Esophagus (tissue), 2 donors: ENCODE data around the gene COLGALT1. TPM values are rescaled to one million over a fixed set of nuclear protein-coding genes. Genes with fewer than 3 reads are reported as not detected.
A peak's percentile ranks its signal among the peaks of the same experiment; 100 is the strongest.

ENCODE experiments used
- H3K27ac ChIP-seq, 2 donors: one replicate each; pipeline ENCODE4 v1.5.1; 2013; ENCODE audit warnings: low read depth in 2 of 2, mild to moderate bottlenecking in 2 of 2, inconsistent platforms in 1 of 2, low read length in 1 of 2, moderate library complexity in 1 of 2
- H3K27me3 ChIP-seq, 2 donors: one replicate each; pipeline ENCODE4 v1.6.1; 2013; ENCODE audit warnings: low read length in 2 of 2, control low read depth in 1 of 2, mild to moderate bottlenecking in 1 of 2; ENCODE audit not compliant: insufficient read depth in 2 of 2, control insufficient read depth in 1 of 2
- H3K36me3 ChIP-seq, 2 donors: one replicate each; pipeline ENCODE4 v1.6.1; 2013; ENCODE audit warnings: low read length in 1 of 2; ENCODE audit not compliant: control insufficient read depth in 2 of 2, insufficient read depth in 2 of 2
- H3K4me1 ChIP-seq, 2 donors: one replicate each; pipeline ENCODE4 v1.6.1; 2013; ENCODE audit warnings: low read length in 1 of 2; ENCODE audit not compliant: control insufficient read depth in 2 of 2, insufficient read depth in 2 of 2
- H3K4me3 ChIP-seq, 2 donors: one replicate each; pipeline ENCODE4 v1.5.1; 2013; ENCODE audit warnings: low read length in 2 of 2, mild to moderate bottlenecking in 2 of 2, low read depth in 1 of 2, moderate library complexity in 1 of 2
- H3K9me3 ChIP-seq, 2 donors: one replicate each; pipeline ENCODE4 v1.6.1; 2013; ENCODE audit warnings: mild to moderate bottlenecking in 2 of 2, low read depth in 1 of 2, low read length in 1 of 2, moderate library complexity in 1 of 2; ENCODE audit not compliant: control insufficient read depth in 2 of 2, insufficient read depth in 1 of 2
- WGBS, 2 donors: extraction: QIAGEN DNeasy Blood & Tissue Kit; methylation state at CpG; one replicate each; pipeline ENCODE4 v1.1.7; 2013; 5-methylcytosine and 5-hydroxymethylcytosine counted together
- polyA plus RNA-seq, 2 donors: library from polyadenylated mRNA; stranded (reverse); fragments of 200-250 nt; gene quantifications; one replicate each; pipeline ENCODE4 v1.2.3, GENCODE V29; 2013
- donor health status: healthy with polysubstance abuse.
- donor health status: Bipolar disorder and iron deficiency.

Gene COLGALT1
- polyA plus RNA-seq, 2 donors, result 23.6 to 24.8 TPM

GRCh38 chr19:17519967-17520366 is 35.5 kb upstream of the COLGALT1 start:
- Histone ChIP-seq H3K36me3 (peaks cover 8 to 15% of the 10 kb centered on the region in 2 donors), H3K27me3 (no peaks in the 10 kb centered on the region), H3K4me3 (no peak overlapping the region), H3K4me1 (peaks cover 0 to 8% of the 10 kb centered on the region in 2 donors), H3K27ac (no peak overlapping the region), H3K9me3 (peaks cover 0 to 11% of the 10 kb centered on the region in 2 donors)
- 88 to 91% methylated on average over 9 of the region's 9 CpGs for WGBS, 2 donors

- no peak overlapping the region for H3K4me3 ChIP-seq
- peaks cover 8 to 15% of the 10 kb centered on the region in 2 donors for H3K36me3 ChIP-seq
- H3K4me1 ChIP-seq, result peaks cover 0 to 8% of the 10 kb centered on the region in 2 donors
- H3K27ac ChIP-seq, result no peak overlapping the region
- WGBS, 2 donors, result 95 to 96% methylated on average over 25 of the region's 25 CpGs
- peaks cover 0 to 11% of the 10 kb centered on the region in 2 donors for H3K9me3 ChIP-seq
- no peaks in the 10 kb centered on the region for H3K27me3 ChIP-seq
These were observed 34.6 kb upstream of the COLGALT1 start for GRCh38 chr19:17520865-17521264.

GRCh38 chr19:17522988-17523872 is 32.2 kb upstream of the COLGALT1 start:
- H3K4me1 ChIP-seq, result peaks cover 0 to 8% of the 10 kb centered on the region in 2 donors
- H3K9me3 ChIP-seq, result peaks cover 0 to 2% of the 10 kb centered on the region in 2 donors
- peak overlapping the region in 1 of 2 donors; percentile 39 for H3K27ac ChIP-seq
- H3K27me3 ChIP-seq, result no peaks in the 10 kb centered on the region
- no peak overlapping the region for H3K4me3 ChIP-seq
- 48 to 50% methylated on average over 22 to 24 of the region's 24 CpGs for WGBS, 2 donors
- H3K36me3 ChIP-seq, result peaks cover 0 to 7% of the 10 kb centered on the region in 2 donors

- H3K9me3 ChIP-seq, result peaks cover 0 to 12% of the 10 kb centered on the region in 2 donors
- no peak overlapping the region for H3K4me3 ChIP-seq
- H3K36me3 ChIP-seq, result peaks cover 0 to 7% of the 10 kb centered on the region in 2 donors
- H3K4me1 ChIP-seq, result peaks cover 0 to 8% of the 10 kb centered on the region in 2 donors
- no peaks in the 10 kb centered on the region for H3K27me3 ChIP-seq
- 93 to 94% methylated on average over 4 of the region's 4 CpGs for WGBS, 2 donors
- no peak overlapping the region for H3K27ac ChIP-seq
These were observed 30.8 kb upstream of the COLGALT1 start for GRCh38 chr19:17524651-17525050.

GRCh38 chr19:17525141-17525540 is 30.3 kb upstream of the COLGALT1 start:
- H3K36me3 ChIP-seq, result peaks cover 0 to 7% of the 10 kb centered on the region in 2 donors
- H3K4me1 ChIP-seq, result peaks cover 0 to 8% of the 10 kb centered on the region in 2 donors
- H3K27ac ChIP-seq, result no peak overlapping the region
- no peak overlapping the region for H3K4me3 ChIP-seq
- no peaks in the 10 kb centered on the region for H3K27me3 ChIP-seq
- peaks cover 0 to 12% of the 10 kb centered on the region in 2 donors for H3K9me3 ChIP-seq
- 79 to 80% methylated on average over 9 of the region's 9 CpGs for WGBS, 2 donors

GRCh38 chr19:17526922-17527321 is 28.5 kb upstream of the COLGALT1 start:
- Histone ChIP-seq H3K4me1 (peaks cover 0 to 8% of the 10 kb centered on the region in 2 donors), H3K36me3 (no peaks in the 10 kb centered on the region), H3K9me3 (peaks cover 0 to 12% of the 10 kb centered on the region in 2 donors), H3K4me3 (no peak overlapping the region), H3K27ac (no peak overlapping the region), H3K27me3 (no peaks in the 10 kb centered on the region)
- WGBS, 2 donors, result 47 to 49% methylated on average over 16 of the region's 16 CpGs

- Histone ChIP-seq H3K9me3 (peaks cover 0 to 12% of the 10 kb centered on the region in 2 donors), H3K4me3 (no peak overlapping the region), H3K27ac (no peak overlapping the region), H3K4me1 (peaks cover 0 to 8% of the 10 kb centered on the region in 2 donors), H3K27me3 (no peaks in the 10 kb centered on the region), H3K36me3 (no peaks in the 10 kb centered on the region)
- 68 to 69% methylated on average over 10 of the region's 10 CpGs for WGBS, 2 donors
These were observed 28.1 kb upstream of the COLGALT1 start for GRCh38 chr19:17527326-17527725.

GRCh38 chr19:17528610-17529009 is 26.8 kb upstream of the COLGALT1 start:
- Histone ChIP-seq H3K9me3 (peaks cover 0 to 12% of the 10 kb centered on the region in 2 donors), H3K36me3 (no peaks in the 10 kb centered on the region), H3K4me1 (peaks cover 0 to under 1% of the 10 kb centered on the region in 2 donors), H3K27ac (no peak overlapping the region), H3K27me3 (no peaks in the 10 kb centered on the region), H3K4me3 (no peak overlapping the region)
- WGBS, 2 donors, result 91 to 95% methylated on average over 3 of the region's 3 CpGs

GRCh38 chr19:17529239-17530158 is 25.9 kb upstream of the COLGALT1 start:
- H3K36me3 ChIP-seq, result no peaks in the 10 kb centered on the region
- no peaks in the 10 kb centered on the region for H3K4me1 ChIP-seq
- H3K4me3 ChIP-seq, result no peak overlapping the region
- H3K27ac ChIP-seq, result no peak overlapping the region
- 72% methylated on average over 8 of the region's 8 CpGs for WGBS, 2 donors
- no peaks in the 10 kb centered on the region for H3K27me3 ChIP-seq
- H3K9me3 ChIP-seq, result peaks cover 0 to 12% of the 10 kb centered on the region in 2 donors
